Measurements from ENCODE around the gene RAB44. TPM values are rescaled to one million over a fixed set of nuclear protein-coding genes. Genes with fewer than 3 reads are reported as not detected.

The RAB44 gene
- total and polyA plus RNA-seq, 2 experiments from 2014 or later, result not detected

DNA sequence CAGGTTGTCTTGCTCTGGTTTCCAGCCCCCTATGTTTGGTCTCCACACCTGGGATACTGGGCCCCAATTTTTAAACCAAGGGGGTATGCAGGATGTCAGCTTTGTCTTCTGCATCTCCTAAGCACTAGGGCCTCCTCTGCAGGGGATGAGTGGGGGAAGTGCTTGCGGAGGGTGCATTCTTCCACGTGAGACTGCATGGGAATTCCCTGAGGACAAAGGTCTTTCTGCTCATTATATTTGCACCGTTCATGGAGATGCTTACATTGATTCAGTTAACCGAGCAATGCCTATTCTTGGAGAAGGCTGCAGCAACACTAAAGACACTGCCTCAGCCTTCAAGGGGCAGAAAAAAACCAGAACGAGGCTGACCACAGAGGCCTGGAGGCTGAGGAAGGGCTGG, 45.4 kb downstream of the RAB44 start:
- H3K9me2 ChIP-seq (replicated peaks; ENCODE audit: insufficient read depth), result no peaks in the 10 kb centered on the region
- H3K4me1 ChIP-seq (ENCODE audit: insufficient read depth), result peaks cover 18% of the 10 kb centered on the region
- H3K27ac ChIP-seq, result peak overlapping the region; percentile 92
- H4K20me1 ChIP-seq (ENCODE audit: insufficient read depth, poor library complexity, severe bottlenecking), result no peaks in the 10 kb centered on the region
- DNase-seq (ENCODE audit: low spot score), result peak; percentile 66
- peak overlapping the region; percentile 64 for H3K4me2 ChIP-seq
- no peak overlapping the region for H2AFZ ChIP-seq
- H3K4me3 ChIP-seq, result no peak overlapping the region
- no peaks in the 10 kb centered on the region for H3K27me3 ChIP-seq
- 45% methylated on average over 5 of the region's 5 CpGs for WGBS (ENCODE audit: low lambda C conversion rate, missing lambda C conversion rate)
- no peaks in the 10 kb centered on the region for H3K79me2 ChIP-seq
- H3K36me3 ChIP-seq (replicated peaks; ENCODE audit: insufficient read depth, low read depth), result no peaks in the 10 kb centered on the region
- TF ChIP-seq EZH2 (IDR thresholded peaks at IDR 0.05; ENCODE audit: borderline replicate concordance) (no peak), EZH2phosphoT487 (IDR thresholded peaks at IDR 0.05; ENCODE audit: low read depth, severe bottlenecking, unreplicated experiment) (no peak)
- TF ChIP-seq, protein P1, sequence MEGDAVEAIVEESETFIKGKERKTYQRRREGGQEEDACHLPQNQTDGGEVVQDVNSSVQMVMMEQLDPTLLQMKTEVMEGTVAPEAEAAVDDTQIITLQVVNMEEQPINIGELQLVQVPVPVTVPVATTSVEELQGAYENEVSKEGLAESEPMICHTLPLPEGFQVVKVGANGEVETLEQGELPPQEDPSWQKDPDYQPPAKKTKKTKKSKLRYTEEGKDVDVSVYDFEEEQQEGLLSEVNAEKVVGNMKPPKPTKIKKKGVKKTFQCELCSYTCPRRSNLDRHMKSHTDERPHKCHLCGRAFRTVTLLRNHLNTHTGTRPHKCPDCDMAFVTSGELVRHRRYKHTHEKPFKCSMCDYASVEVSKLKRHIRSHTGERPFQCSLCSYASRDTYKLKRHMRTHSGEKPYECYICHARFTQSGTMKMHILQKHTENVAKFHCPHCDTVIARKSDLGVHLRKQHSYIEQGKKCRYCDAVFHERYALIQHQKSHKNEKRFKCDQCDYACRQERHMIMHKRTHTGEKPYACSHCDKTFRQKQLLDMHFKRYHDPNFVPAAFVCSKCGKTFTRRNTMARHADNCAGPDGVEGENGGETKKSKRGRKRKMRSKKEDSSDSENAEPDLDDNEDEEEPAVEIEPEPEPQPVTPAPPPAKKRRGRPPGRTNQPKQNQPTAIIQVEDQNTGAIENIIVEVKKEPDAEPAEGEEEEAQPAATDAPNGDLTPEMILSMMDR (IDR thresholded peaks at IDR 0.05; ENCODE audit: poor library complexity), result no peak
- no peaks in the 10 kb centered on the region for H3K9me3 ChIP-seq (ENCODE audit: low read depth)

DNA sequence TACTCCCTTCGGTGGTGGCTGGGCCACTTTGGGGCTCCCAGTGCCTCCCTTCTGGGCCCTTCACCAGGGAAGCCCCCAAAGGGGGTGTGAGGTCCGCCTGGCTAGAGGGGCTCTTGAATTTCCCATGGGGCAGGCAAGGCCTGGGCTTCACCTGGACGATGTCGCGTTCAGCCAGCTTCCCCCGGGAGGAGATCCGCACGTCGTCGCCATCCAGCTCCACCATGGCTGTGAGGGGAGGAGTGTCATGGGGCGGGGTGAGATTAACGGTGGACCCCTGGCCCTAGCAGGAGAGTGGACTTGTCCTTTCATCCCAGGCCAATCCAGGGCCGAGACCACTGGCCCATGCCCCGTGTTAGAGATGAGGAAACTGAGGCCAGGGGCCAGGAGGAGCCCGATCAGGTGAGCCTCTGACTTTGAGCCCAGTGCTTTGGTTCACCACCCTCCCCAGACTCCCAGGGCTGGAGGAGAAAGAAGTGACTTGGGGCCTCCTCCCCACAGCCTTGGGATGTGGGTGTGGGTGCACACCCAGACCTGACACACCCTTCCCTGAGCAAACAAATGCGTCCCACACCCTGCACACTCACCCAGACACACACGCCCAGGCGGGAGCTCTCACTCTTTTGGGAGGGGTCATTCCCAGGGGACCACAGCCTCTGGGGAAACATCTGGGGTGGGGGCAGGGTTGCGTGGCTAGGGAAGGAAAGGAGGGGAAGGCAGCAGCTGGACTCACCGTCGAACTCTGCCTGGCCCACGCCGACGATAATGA, 46.1 kb downstream of the RAB44 start:
- Histone ChIP-seq H3K27ac (peak overlapping the region; percentile 92), H3K79me2 (no peaks in the 10 kb centered on the region), H3K36me3 (replicated peaks; ENCODE audit: insufficient read depth, low read depth) (no peaks in the 10 kb centered on the region), H3K9me2 (replicated peaks; ENCODE audit: insufficient read depth) (no peaks in the 10 kb centered on the region), H2AFZ (no peak overlapping the region), H3K4me1 (ENCODE audit: insufficient read depth) (peaks cover 18% of the 10 kb centered on the region), H3K4me2 (peak overlapping the region; percentile 64), H4K20me1 (ENCODE audit: insufficient read depth, poor library complexity, severe bottlenecking) (no peaks in the 10 kb centered on the region), H3K27me3 (no peaks in the 10 kb centered on the region), H3K9me3 (ENCODE audit: low read depth) (no peaks in the 10 kb centered on the region), H3K4me3 (no peak overlapping the region)
- TF ChIP-seq EZH2phosphoT487 (IDR thresholded peaks at IDR 0.05; ENCODE audit: low read depth, severe bottlenecking, unreplicated experiment), result no peak
- TF ChIP-seq EZH2 (IDR thresholded peaks at IDR 0.05; ENCODE audit: borderline replicate concordance), result no peak
- TF ChIP-seq, protein P1 (IDR thresholded peaks at IDR 0.05; ENCODE audit: poor library complexity), result no peak
- 82% methylated on average over 23 of the region's 24 CpGs for WGBS (ENCODE audit: low lambda C conversion rate, missing lambda C conversion rate)
- DNase-seq (ENCODE audit: low spot score), result peak; percentile 47

DNA sequence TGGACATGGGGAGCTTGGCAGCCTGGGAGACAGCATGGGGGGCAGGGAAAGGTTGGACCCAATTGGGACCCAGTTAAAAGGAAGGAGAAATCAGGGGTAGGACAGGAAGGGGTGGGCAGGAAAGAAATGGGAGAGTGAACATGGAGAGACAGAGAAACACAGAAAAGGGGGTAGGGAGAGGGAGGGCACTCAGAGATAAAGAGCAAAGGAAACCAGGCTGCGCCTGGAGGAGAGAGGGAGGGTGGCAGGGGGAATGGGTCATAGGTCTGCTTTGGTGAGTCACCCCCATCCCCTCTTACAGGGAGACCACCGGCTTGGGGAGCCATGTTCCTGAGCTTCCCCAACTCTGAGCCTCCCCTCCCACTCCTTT, 46.7 kb downstream of the RAB44 start:
- whole genome bisulfite sequencing (ENCODE audit: low lambda C conversion rate, missing lambda C conversion rate), result 53% methylated on average over 2 of the region's 2 CpGs
- H2AFZ ChIP-seq, result no peak overlapping the region
- no peaks in the 10 kb centered on the region for H3K9me3 ChIP-seq (ENCODE audit: low read depth)
- no peak overlapping the region for H3K4me3 ChIP-seq
- H3K9me2 ChIP-seq (replicated peaks; ENCODE audit: insufficient read depth), result no peaks in the 10 kb centered on the region
- H4K20me1 ChIP-seq (ENCODE audit: insufficient read depth, poor library complexity, severe bottlenecking), result no peaks in the 10 kb centered on the region
- TF ChIP-seq EZH2 (IDR thresholded peaks at IDR 0.05; ENCODE audit: borderline replicate concordance) (no peak), EZH2phosphoT487 (IDR thresholded peaks at IDR 0.05; ENCODE audit: low read depth, severe bottlenecking, unreplicated experiment) (no peak)
- TF ChIP-seq, protein P1 (IDR thresholded peaks at IDR 0.05; ENCODE audit: poor library complexity), result no peak
- peaks cover 18% of the 10 kb centered on the region for H3K4me1 ChIP-seq (ENCODE audit: insufficient read depth)
- DNase-seq (ENCODE audit: low spot score), result no peak
- no peak overlapping the region for H3K4me2 ChIP-seq
- peak overlapping the region; percentile 92 for H3K27ac ChIP-seq
- H3K79me2 ChIP-seq, result no peaks in the 10 kb centered on the region
- no peaks in the 10 kb centered on the region for H3K36me3 ChIP-seq (replicated peaks; ENCODE audit: insufficient read depth, low read depth)
- no peaks in the 10 kb centered on the region for H3K27me3 ChIP-seq

Measured in hepatocyte (in vitro differentiated cells).